Activated CD4-positive, alpha-beta T cell treated with anti-CD3 and anti-CD28 coated beads, Interleukin-2, Interleukin-6, amounts not matched to agents 100 ng/mL and 50 ng/mL, durations not matched to agents 16 hours and 8 hours (primary cell): Measurements from ENCODE around the gene OCIAD2.
"Not testable (repeated sequence)": the region's sequence is repeated elsewhere in the genome, so short reads cannot be mapped to it uniquely, and the experiment has no call there.

ENCODE experiments used
- DNase-seq: peaks from one replicate; pipeline ENCODE4 v3.0.0-alpha.2; 2020

Gene OCIAD2

GRCh38 chr4:48905363-48906015 is 1.1 kb downstream of the OCIAD2 start:
- no peak for DNase-seq

- DNase-seq = no peak
Measured at GRCh38 chr4:48904541-48905142, 1.9 kb downstream of the OCIAD2 start.

GRCh38 chr4:48904101-48904500 is 2.5 kb downstream of the OCIAD2 start:
- DNase-seq = no peak

GRCh38 chr4:48902266-48902665 is 4.3 kb downstream of the OCIAD2 start:
- DNase-seq = no peak

- DNase-seq = no peak
Measured at GRCh38 chr4:48901196-48901595, 5.4 kb downstream of the OCIAD2 start.

GRCh38 chr4:48899950-48900349 is 6.6 kb downstream of the OCIAD2 start:
- DNase-seq = no peak

- no peak for DNase-seq
Measured at GRCh38 chr4:48899432-48899749, 7.2 kb downstream of the OCIAD2 start.

- DNase-seq = peak; percentile 21
Measured at GRCh38 chr4:48898733-48899431, 7.7 kb downstream of the OCIAD2 start.

- no peak for DNase-seq
Measured at GRCh38 chr4:48896845-48897244, 9.7 kb downstream of the OCIAD2 start.

- DNase-seq = no peak
Measured at GRCh38 chr4:48891028-48891619, 15.4 kb downstream of the OCIAD2 start.

GRCh38 chr4:48889750-48890149 is 16.8 kb downstream of the OCIAD2 start:
- DNase-seq = not testable (repeated sequence)

GRCh38 chr4:48881646-48882045 is 24.9 kb downstream of the OCIAD2 start:
- DNase-seq = not testable (repeated sequence)

GRCh38 chr4:48879561-48880442 is 26.8 kb downstream of the OCIAD2 start:
- DNase-seq = no peak

GRCh38 chr4:48877827-48878535 is 28.6 kb downstream of the OCIAD2 start:
- no peak for DNase-seq

GRCh38 chr4:48864696-48865095 is 41.9 kb downstream of the OCIAD2 start:
- not testable (repeated sequence) for DNase-seq

- no peak for DNase-seq
Measured at GRCh38 chr4:48863728-48864127, 42.8 kb downstream of the OCIAD2 start.

- no peak for DNase-seq
Measured at GRCh38 chr4:48862661-48863060, 43.9 kb downstream of the OCIAD2 start.

GRCh38 chr4:48862038-48862437 is 44.5 kb downstream of the OCIAD2 start:
- DNase-seq = no peak

- peak; percentile 4 for DNase-seq
Measured at GRCh38 chr4:48858130-48858529, 48.4 kb downstream of the OCIAD2 start.

- DNase-seq = no peak
Measured at GRCh38 chr4:48854982-48855381, 51.6 kb downstream of the OCIAD2 start.

- no peak for DNase-seq
Measured at GRCh38 chr4:48854395-48854683, 52.2 kb downstream of the OCIAD2 start.

GRCh38 chr4:48853604-48854394 is 52.8 kb downstream of the OCIAD2 start:
- no peak for DNase-seq
